OCI-LY7 (cell line): ENCODE results near the gene MAL. TPM values are rescaled to one million over a fixed set of nuclear protein-coding genes. Genes with fewer than 3 reads are reported as not detected.

Source experiments
- BruUV-seq: library from RNA; stranded (reverse); fragments of 400-500 nt; replicated peaks from 2 replicates; lab custom pipeline; 2021; lab: Mats Ljungman, UMichigan
- CTCF ChIA-PET: fragments of 300-600 bp; sonication (Branson Sonifier 250); formaldehyde crosslinking; loops from one replicate; lab custom pipeline; 2022; ENCODE audit warnings: antibody characterized with exemption; ENCODE audit not compliant: unreplicated experiment; lab: Charles Lee
- POLR2A ChIA-PET: fragments of 300-600 bp; sonication (Branson Sonifier 250); formaldehyde crosslinking; loops from one replicate; lab custom pipeline; 2022; ENCODE audit warnings: antibody characterized with exemption; lab: Charles Lee
- DNase-seq: peaks from one replicate; pipeline ENCODE4 v3.0.0-alpha.2; 2015; ENCODE audit warnings: low spot score
- H2AFZ ChIP-seq: fragments of 200-600 bp; sonication (generic), shearing (Covaris generic); 2 replicates; pipeline ENCODE4 v1.6.1; 2014; ENCODE audit warnings: mild to moderate bottlenecking, antibody characterized with exemption, low read length, moderate library complexity
- H3K27ac ChIP-seq: fragments of 200-600 bp; sonication (generic); 2 replicates; pipeline ENCODE4 v1.5.1; 2014; ENCODE audit warnings: mixed run types, low read depth, mild to moderate bottlenecking, moderate library complexity, low read length, inconsistent platforms; ENCODE audit not compliant: poor library complexity, severe bottlenecking
- H3K36me3 ChIP-seq: fragments of 200-600 bp; sonication (generic); 2 replicates; pipeline ENCODE4 v1.6.1; 2014; ENCODE audit warnings: mild to moderate bottlenecking, antibody characterized with exemption, low read length, moderate library complexity, mixed read lengths; ENCODE audit not compliant: insufficient read depth
- H3K4me1 ChIP-seq: fragments of 200-600 bp; sonication (generic); 2 replicates; pipeline ENCODE4 v1.5.1; 2014; ENCODE audit warnings: mild to moderate bottlenecking, low read length; ENCODE audit not compliant: insufficient read depth, poor library complexity, severe bottlenecking
- H3K4me2 ChIP-seq: fragments of 200-600 bp; sonication (generic); 2 replicates; pipeline ENCODE4 v1.6.1; 2014; ENCODE audit warnings: mild to moderate bottlenecking, low read length
- H3K4me3 ChIP-seq: fragments of 200-600 bp; sonication (generic); 2 replicates; pipeline ENCODE4 v1.5.1; 2014; ENCODE audit warnings: mild to moderate bottlenecking, low read depth, low read length; ENCODE audit not compliant: poor library complexity, severe bottlenecking
- H3K79me2 ChIP-seq: fragments of 200-600 bp; sonication (generic); 2 replicates; pipeline ENCODE4 v1.6.1; 2016; ENCODE audit warnings: low read depth, mild to moderate bottlenecking, low read length, moderate library complexity, mixed read lengths; ENCODE audit not compliant: insufficient read depth
- H3K9me2 ChIP-seq: fragments of 200-600 bp; sonication (generic); 2 replicates; pipeline ENCODE4 v1.6.1; 2016; ENCODE audit warnings: mild to moderate bottlenecking, low read length, mixed read lengths; ENCODE audit not compliant: insufficient read depth
- H3K9me3 ChIP-seq: fragments of 200-600 bp; sonication (generic); 2 replicates; pipeline ENCODE4 v1.6.1; 2014; ENCODE audit warnings: mild to moderate bottlenecking, mixed run types, low read length, mixed read lengths
- H4K20me1 ChIP-seq: fragments of 200-600 bp; sonication (generic); 2 replicates; pipeline ENCODE4 v1.6.1; 2014; ENCODE audit warnings: mild to moderate bottlenecking, antibody characterized with exemption, low read length, moderate library complexity, mixed read lengths; ENCODE audit not compliant: insufficient read depth
- CTCF ChIP-seq: fragments of 200-600 bp; sonication (generic); conservative IDR thresholded peaks from 2 replicates; pipeline ENCODE4 v1.5.1; 2014; ENCODE audit warnings: mild to moderate bottlenecking, antibody characterized with exemption, low read length, moderate library complexity, mixed read lengths
- EZH2phosphoT487 ChIP-seq: fragments of 200-600 bp; sonication (generic); IDR thresholded peaks from 2 replicates; pipeline ENCODE4 v1.6.1; 2018; ENCODE audit warnings: low read depth, borderline replicate concordance, mild to moderate bottlenecking, mixed run types, antibody characterized with exemption, low read length, moderate library complexity, mixed read lengths
- intact Hi-C: fragments of 100-400 bp; cut with micrococcal nuclease; formaldehyde crosslinking; loops from one replicate; pipeline ENCODE4 v1.10.0; 2022; ENCODE audit not compliant: unreplicated experiment
- total RNA-seq, 2 experiments: library from RNA; depleted of rRNA in 1 of 2; stranded (reverse); fragments of >200 nt in 1 of 2; shearing (Covaris generic) in 1 of 2; gene quantifications; 2 replicates each; pipeline ENCODE4 v1.2.3, GENCODE V29; 2014 to 2022

MAL gene
- total RNA-seq, 2 experiments from 2014 or later = not detected

GRCh38 chr2:94994063-94994913 is 31.2 kb upstream of the MAL start:
- TF ChIP-seq EZH2phosphoT487 = no peak
- no peak for TF ChIP-seq CTCF
- ChIA-PET CTCF (no interaction called here), POLR2A (interaction anchor here (0.6 kb wide), 1 partner anchor 565 kb away, joined by 3 read pairs; no protein-coding TSS in a partner anchor)
- Histone ChIP-seq H3K79me2 (no peaks in the 10 kb centered on the region), H3K36me3 (no peaks in the 10 kb centered on the region), H2AFZ (no peak overlapping the region), H3K4me2 (no peak overlapping the region), H3K4me1 (no peaks in the 10 kb centered on the region), H3K9me3 (no peaks in the 10 kb centered on the region), H3K4me3 (no peak overlapping the region), H4K20me1 (no peaks in the 10 kb centered on the region), H3K27ac (no peak overlapping the region), H3K9me2 (no peaks in the 10 kb centered on the region)
- DNase-seq = no peak
- intact Hi-C loops = no loop called here
- BruUV-seq = no TSS peak

- no peaks in the 10 kb centered on the region for H3K9me3 ChIP-seq
- no peak overlapping the region for H3K4me2 ChIP-seq
- DNase-seq = no peak
- H3K36me3 ChIP-seq = no peaks in the 10 kb centered on the region
- H4K20me1 ChIP-seq = no peaks in the 10 kb centered on the region
- no peak overlapping the region for H3K27ac ChIP-seq
- ChIA-PET CTCF (no interaction called here), POLR2A (interaction anchor here (0.6 to 1.0 kb wide), 2 partner anchors 12 to 564 kb away, joined by 3 read pairs; no protein-coding TSS in a partner anchor)
- H3K4me1 ChIP-seq = no peaks in the 10 kb centered on the region
- H3K9me2 ChIP-seq = no peaks in the 10 kb centered on the region
- no peak for TF ChIP-seq EZH2phosphoT487
- no peak for TF ChIP-seq CTCF
- H2AFZ ChIP-seq = no peak overlapping the region
- no peak overlapping the region for H3K4me3 ChIP-seq
- H3K79me2 ChIP-seq = no peaks in the 10 kb centered on the region
- intact Hi-C loops = no loop called here
- no TSS peak for BruUV-seq
Measured at GRCh38 chr2:94994914-94995552, 30.5 kb upstream of the MAL start.
